ENCODE measurements around the gene SMPDL3A.

- TF ChIP-seq CTCF (conservative IDR thresholded peaks at IDR 0.05 in 1 of 2, IDR thresholded peaks at IDR 0.05 in 1 of 2; ENCODE audit: extremely low read depth in 1 of 2, insufficient read depth in 1 of 2, low read depth in 1 of 2, low read length in 2 of 2) = peak; percentile 55 to 62
- TF ChIP-seq EZH2 (IDR thresholded peaks at IDR 0.05; ENCODE audit: borderline replicate concordance, low read length) = no peak
Observed at GRCh38 chr6:122838060-122838780, 49.2 kb downstream of the SMPDL3A start.

All from mammary epithelial cell (primary cell).